T follicular helper cell (primary cell): Measurements from ENCODE around the gene KYAT1.
"Not testable (repeated sequence)": the region's sequence is repeated elsewhere in the genome, so short reads cannot be mapped to it uniquely, and the experiment has no call there.

Experiments used
- DNase-seq: peaks from one replicate; pipeline ENCODE4 v3.0.0-alpha.2; 2020; ENCODE audit warnings: low read depth

The KYAT1 gene

GRCh38 chr9:128818839-128819715 is 62.7 kb downstream of the KYAT1 start:
- DNase-seq = peak; percentile 28

GRCh38 chr9:128818099-128818838 is 63.5 kb downstream of the KYAT1 start, which contains the start of gene ENDOG:
Gene ENDOG, plus strand, starts transcription at chr9:128818500. Its CDS starts 185 bp downstream, at chr9:128818685.
- DNase-seq = peak; percentile 95

- no peak for DNase-seq
Measured at GRCh38 chr9:128810873-128811272, 70.9 kb downstream of the KYAT1 start.

GRCh38 chr9:128809831-128810230 is 71.9 kb downstream of the KYAT1 start:
- no peak for DNase-seq

- DNase-seq = no peak
Measured at GRCh38 chr9:128809036-128809599, 72.6 kb downstream of the KYAT1 start.

GRCh38 chr9:128808543-128808942 is 73.2 kb downstream of the KYAT1 start:
- no peak for DNase-seq

- DNase-seq = no peak
Measured at GRCh38 chr9:128807827-128808226, 73.9 kb downstream of the KYAT1 start.

- DNase-seq = no peak
Measured at GRCh38 chr9:128805661-128806060, 76.1 kb downstream of the KYAT1 start.

- no peak for DNase-seq
Measured at GRCh38 chr9:128802482-128802881, 79.3 kb downstream of the KYAT1 start.

GRCh38 chr9:128800061-128800460 is 81.7 kb downstream of the KYAT1 start:
- DNase-seq = no peak

- no peak for DNase-seq
Measured at GRCh38 chr9:128798896-128799295, 82.9 kb downstream of the KYAT1 start.

GRCh38 chr9:128794961-128795360 is 86.8 kb downstream of the KYAT1 start:
- DNase-seq = not testable (repeated sequence)

GRCh38 chr9:128792978-128793686 is 88.6 kb downstream of the KYAT1 start:
- no peak for DNase-seq

- no peak for DNase-seq
Measured at GRCh38 chr9:128792134-128792533, 89.6 kb downstream of the KYAT1 start.

- DNase-seq = no peak
Measured at GRCh38 chr9:128790536-128790935, 91.2 kb downstream of the KYAT1 start.

GRCh38 chr9:128788445-128788844 is 93.3 kb downstream of the KYAT1 start:
- DNase-seq = no peak

GRCh38 chr9:128787659-128788058 is 94.1 kb downstream of the KYAT1 start:
- no peak for DNase-seq

GRCh38 chr9:128786681-128787601 is 94.8 kb downstream of the KYAT1 start, which contains the start of gene TBC1D13:
Gene TBC1D13, plus strand, starts transcription at chr9:128787253. Its CDS starts 101 bp downstream, at chr9:128787354.
- peak; percentile 87 for DNase-seq

- DNase-seq = no peak
Measured at GRCh38 chr9:128785427-128785826, 96.3 kb downstream of the KYAT1 start.
